ENCODE results near the gene POMC. TPM values are rescaled to one million over a fixed set of nuclear protein-coding genes. Genes with fewer than 3 reads are reported as not detected.

POMC gene
- total RNA-seq, result 1 to 10 TPM; 2.8 TPM

GRCh38 chr2:25168256-25169072 is at the start of gene POMC:
TSS of gene POMC (minus strand) at chr2:25168580. CDS start at chr2:25164772, 3,808 bp downstream.

Other genes starting within 250 kb of the POMC start
- gene ADCY3, start 248.3 kb downstream of the POMC start, total RNA-seq, result 10 to 100 TPM; 31.9 to 35.2 TPM
- gene DNAJC27, start 196.6 kb downstream of the POMC start, total RNA-seq, result 1 to 10 TPM; 7.3 to 8.5 TPM
- not detected for gene EFR3B, start 126.5 kb downstream of the POMC start, total RNA-seq
- gene DNMT3A, start 173.3 kb upstream of the POMC start, total RNA-seq, result 10 to 100 TPM; 80.7 to 85.0 TPM

Measured in activated naive CD4-positive, alpha-beta T cell treated with anti-CD3 and anti-CD28 coated beads, Interleukin-2, amount 10 ng/mL, durations not matched to agents 5 hours and 36 hours (primary cell).